ENCODE results near the gene SOS2.

DNA sequence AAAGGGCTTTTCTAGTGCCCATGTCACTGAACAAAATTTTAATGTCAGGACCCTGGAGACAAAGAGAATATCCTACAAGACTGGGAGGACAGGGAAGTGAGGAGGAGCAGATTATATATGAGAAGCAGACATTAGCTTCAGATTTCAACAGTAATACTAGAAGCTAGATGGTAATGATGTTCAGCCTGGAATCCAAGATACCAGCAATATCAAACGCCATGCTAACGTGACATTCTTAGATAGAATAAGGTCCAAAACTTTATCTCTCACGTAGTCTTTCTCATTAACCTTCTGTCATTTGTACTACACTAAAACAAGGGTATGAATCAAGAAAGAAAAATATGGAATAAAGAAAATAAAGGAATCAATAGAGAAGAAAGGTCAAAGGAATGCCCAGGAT lies 18.7 kb downstream of the SOS2 start:
- no peak for TF ChIP-seq POLR2A (IDR thresholded peaks at IDR 0.05; ENCODE audit: low read length)
- no peak for TF ChIP-seq GATA1 (IDR thresholded peaks at IDR 0.05; ENCODE audit: low read depth, low read length)

All from erythroblast (primary cell).